22Rv1 (cell line): Measurements from ENCODE around the gene HMGCS2.

Experiments
- H3K27ac ChIP-seq: fragments of 450-650 bp; 2 replicates; pipeline ENCODE4 v1.5.1; 2017
- CTCF ChIP-seq: fragments of 450-650 bp; IDR thresholded peaks from 2 replicates; pipeline ENCODE4 v1.5.1; 2017; ENCODE audit warnings: mild to moderate bottlenecking
- ZFX ChIP-seq: fragments of 450-650 bp; IDR thresholded peaks from 2 replicates; pipeline ENCODE4 v1.6.1; 2017; ENCODE audit warnings: antibody characterized with exemption, borderline replicate concordance

Gene HMGCS2

GRCh38 chr1:119752592-119752991 is 16.1 kb downstream of the HMGCS2 start:
- TF ChIP-seq CTCF (no peak), ZFX (no peak)
- H3K27ac ChIP-seq, result no peak overlapping the region

DNA sequence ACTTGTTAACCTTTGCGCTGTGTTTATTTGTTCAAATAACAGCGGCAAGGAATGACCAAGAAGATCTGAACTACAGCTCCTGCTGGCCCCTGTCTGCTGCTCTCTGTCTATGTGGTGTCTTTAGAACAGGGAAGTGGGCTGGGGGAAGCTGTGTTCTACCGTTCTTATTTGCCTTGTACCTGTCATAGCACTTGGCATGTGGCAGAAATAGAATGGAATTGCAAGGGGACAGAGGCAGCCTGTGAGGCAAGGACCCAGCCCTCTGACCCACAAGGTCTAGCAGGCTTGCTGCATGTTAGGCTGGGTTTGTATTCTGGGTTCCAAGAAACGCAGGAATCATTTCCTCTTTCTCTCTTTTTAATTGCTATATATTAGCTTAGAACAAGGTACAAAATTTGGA is 20.7 kb downstream of the HMGCS2 start:
- H3K27ac ChIP-seq, result no peak overlapping the region
- TF ChIP-seq ZFX (no peak), CTCF (no peak)

DNA sequence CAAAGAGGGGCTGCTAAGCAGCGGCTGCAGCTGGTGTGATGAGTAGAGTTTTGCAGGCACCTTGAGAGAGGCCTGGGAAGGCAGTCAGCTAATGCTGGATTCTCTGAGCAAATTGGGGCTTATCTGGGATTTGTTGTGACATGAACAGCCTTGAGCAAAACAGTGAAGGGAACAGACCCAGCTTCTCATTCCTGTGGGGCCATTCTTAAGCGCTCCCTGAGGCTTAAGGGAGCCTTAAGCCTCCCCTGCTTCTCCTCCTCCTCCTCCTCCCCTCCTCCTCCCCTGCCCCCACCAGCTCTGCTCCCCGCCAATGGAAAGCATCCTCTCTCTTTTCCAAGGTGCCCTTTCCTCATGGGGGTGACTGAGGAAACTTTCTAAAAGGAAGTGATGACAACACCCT is 21.3 kb downstream of the HMGCS2 start:
- TF ChIP-seq ZFX (no peak), CTCF (no peak)
- no peak overlapping the region for H3K27ac ChIP-seq

GRCh38 chr1:119745034-119745433 is 23.7 kb downstream of the HMGCS2 start:
- no peak overlapping the region for H3K27ac ChIP-seq
- TF ChIP-seq CTCF (no peak), ZFX (no peak)

- no peak overlapping the region for H3K27ac ChIP-seq
- TF ChIP-seq ZFX, result no peak
- no peak for TF ChIP-seq CTCF
Measured at GRCh38 chr1:119744598-119744942, 24.1 kb downstream of the HMGCS2 start.

DNA sequence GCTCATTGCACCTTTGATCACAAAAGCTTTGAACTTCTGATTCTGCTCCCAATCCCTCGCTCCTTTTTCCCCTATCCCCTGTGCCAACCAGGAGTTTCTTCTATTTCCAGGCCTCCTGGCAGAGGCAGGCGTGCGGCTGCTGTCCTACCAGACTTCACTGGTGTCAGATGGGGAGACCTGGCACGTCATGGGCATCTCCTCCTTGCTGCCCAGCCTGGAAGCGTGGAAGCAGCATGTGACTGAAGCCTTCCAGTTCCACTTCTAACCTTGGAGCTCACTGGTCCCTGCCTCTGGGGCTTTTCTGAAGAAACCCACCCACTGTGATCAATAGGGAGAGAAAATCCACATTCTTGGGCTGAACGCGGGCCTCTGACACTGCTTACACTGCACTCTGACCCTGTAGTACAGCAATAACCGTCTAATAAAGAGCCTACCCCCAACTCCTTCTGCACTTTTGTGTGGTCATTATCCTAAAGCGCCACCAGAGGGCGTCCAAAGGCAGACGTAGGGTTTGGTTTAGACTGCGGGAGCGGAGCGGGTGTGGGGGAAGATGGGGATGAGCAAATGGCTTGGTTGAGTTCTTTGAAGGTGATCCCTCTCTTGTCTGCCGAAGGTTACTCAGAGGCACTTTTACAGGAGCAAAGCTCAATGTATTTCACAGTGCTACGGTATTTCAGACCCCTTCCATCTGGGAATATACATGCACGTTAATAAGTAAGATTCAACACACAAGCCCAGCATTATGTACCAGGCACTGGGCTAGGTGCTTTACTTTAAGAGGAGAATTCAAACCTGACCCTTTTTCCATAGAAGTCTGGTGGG is 24.7 kb downstream of the HMGCS2 start:
- TF ChIP-seq CTCF (peak; percentile 89), ZFX (no peak)
- H3K27ac ChIP-seq, result peak overlapping the region; percentile 27; the same call in 1 of the 2 replicates

GRCh38 chr1:119743308-119743707 is 25.4 kb downstream of the HMGCS2 start:
- H3K27ac ChIP-seq, result peak overlapping the region; percentile 27; the same call in 1 of the 2 replicates
- TF ChIP-seq CTCF (no peak), ZFX (no peak)
